Progenitor cell of endocrine pancreas (in vitro differentiated cells): ENCODE data around the gene CPM. TPM values are rescaled to one million over a fixed set of nuclear protein-coding genes. Genes with fewer than 3 reads are reported as not detected.

Experiments
- DNase-seq: peaks from one replicate; pipeline ENCODE4 v3.0.0; 2021; ENCODE audit warnings: low spot score; ENCODE audit not compliant: unreplicated experiment
- H3K27ac Mint-ChIP-seq: 2 replicates; pipeline ENCODE4 v1.8.0; 2021; ENCODE audit warnings: mild to moderate bottlenecking, moderate library complexity, mixed read lengths
- H3K27me3 Mint-ChIP-seq: 2 replicates; pipeline ENCODE4 v1.8.0; 2021; ENCODE audit warnings: mixed read lengths
- H3K36me3 Mint-ChIP-seq: 2 replicates; pipeline ENCODE4 v1.8.0; 2022; ENCODE audit warnings: mixed read lengths; ENCODE audit not compliant: insufficient read depth
- H3K4me1 Mint-ChIP-seq: 2 replicates; pipeline ENCODE4 v1.8.0; 2021; ENCODE audit warnings: low read depth, mixed read lengths
- H3K4me3 Mint-ChIP-seq: 2 replicates; pipeline ENCODE4 v1.8.0; 2021; ENCODE audit warnings: low read depth, mild to moderate bottlenecking, moderate library complexity, mixed read lengths
- H3K9me3 Mint-ChIP-seq: 2 replicates; pipeline ENCODE4 v1.8.0; 2021; ENCODE audit warnings: low read depth, mixed read lengths
- total RNA-seq: library from RNA; stranded (reverse); gene quantifications from 2 replicates; pipeline ENCODE4 v1.2.1, GENCODE V29; 2021
- TF ChIP-seq, protein P1 (sequence below): fragments of 200-600 bp; sonication (generic); IDR thresholded peaks from one replicate; pipeline ENCODE4 v1.5.0; 2021; ENCODE audit warnings: antibody characterized with exemption, mild to moderate bottlenecking; ENCODE audit not compliant: unreplicated experiment

Gene CPM
- total RNA-seq, 1 donor from 2014 or later = 28.0 TPM

DNA sequence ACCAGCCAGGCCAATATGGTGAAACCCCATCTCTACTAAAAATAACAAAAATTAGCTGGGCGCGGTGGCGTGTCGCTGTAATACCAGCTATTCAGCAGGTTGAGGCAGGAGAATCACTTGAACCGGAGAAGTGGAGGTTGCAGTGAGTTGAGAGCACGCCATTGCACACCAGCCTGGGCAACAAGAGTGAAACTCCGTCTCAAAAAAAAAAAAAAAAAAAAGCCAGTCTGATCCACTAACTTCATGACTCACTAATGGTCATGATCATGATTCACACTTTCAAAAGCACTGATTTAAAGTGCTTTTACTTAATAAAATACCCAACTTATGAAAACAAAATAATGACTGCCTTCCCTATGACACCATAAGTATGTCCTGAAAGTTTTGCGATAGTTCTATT lies 38.4 kb upstream of the CPM start:
- no peaks in the 10 kb centered on the region for H3K27me3 Mint-ChIP-seq
- TF ChIP-seq, protein P1, sequence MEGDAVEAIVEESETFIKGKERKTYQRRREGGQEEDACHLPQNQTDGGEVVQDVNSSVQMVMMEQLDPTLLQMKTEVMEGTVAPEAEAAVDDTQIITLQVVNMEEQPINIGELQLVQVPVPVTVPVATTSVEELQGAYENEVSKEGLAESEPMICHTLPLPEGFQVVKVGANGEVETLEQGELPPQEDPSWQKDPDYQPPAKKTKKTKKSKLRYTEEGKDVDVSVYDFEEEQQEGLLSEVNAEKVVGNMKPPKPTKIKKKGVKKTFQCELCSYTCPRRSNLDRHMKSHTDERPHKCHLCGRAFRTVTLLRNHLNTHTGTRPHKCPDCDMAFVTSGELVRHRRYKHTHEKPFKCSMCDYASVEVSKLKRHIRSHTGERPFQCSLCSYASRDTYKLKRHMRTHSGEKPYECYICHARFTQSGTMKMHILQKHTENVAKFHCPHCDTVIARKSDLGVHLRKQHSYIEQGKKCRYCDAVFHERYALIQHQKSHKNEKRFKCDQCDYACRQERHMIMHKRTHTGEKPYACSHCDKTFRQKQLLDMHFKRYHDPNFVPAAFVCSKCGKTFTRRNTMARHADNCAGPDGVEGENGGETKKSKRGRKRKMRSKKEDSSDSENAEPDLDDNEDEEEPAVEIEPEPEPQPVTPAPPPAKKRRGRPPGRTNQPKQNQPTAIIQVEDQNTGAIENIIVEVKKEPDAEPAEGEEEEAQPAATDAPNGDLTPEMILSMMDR = no peak
- H3K9me3 Mint-ChIP-seq = no peaks in the 10 kb centered on the region
- DNase-seq = no peak
- H3K27ac Mint-ChIP-seq = no peak overlapping the region
- no peak overlapping the region for H3K4me3 Mint-ChIP-seq
- no peaks in the 10 kb centered on the region for H3K36me3 Mint-ChIP-seq
- peaks cover 16% of the 10 kb centered on the region for H3K4me1 Mint-ChIP-seq

DNA sequence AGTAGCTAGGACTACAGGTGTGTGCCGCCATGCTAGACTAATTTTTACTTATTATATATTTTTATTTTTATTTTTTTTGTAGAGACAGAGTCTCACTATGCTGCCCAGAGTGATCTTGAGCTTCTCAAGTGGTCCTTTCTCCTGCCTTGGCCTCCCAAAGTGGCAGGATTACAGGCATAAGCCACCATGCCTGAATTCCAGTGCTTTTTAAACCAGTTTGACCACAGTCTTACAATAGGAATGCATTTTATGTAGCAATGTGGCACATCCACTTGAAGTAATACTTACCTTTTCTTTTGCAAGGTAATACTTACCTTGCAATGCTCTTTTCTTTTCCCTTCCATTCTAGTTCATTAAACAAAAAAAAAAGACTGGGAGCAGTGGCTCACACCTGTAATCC lies 38.0 kb upstream of the CPM start:
- H3K9me3 Mint-ChIP-seq = no peaks in the 10 kb centered on the region
- H3K27me3 Mint-ChIP-seq = no peaks in the 10 kb centered on the region
- no peak overlapping the region for H3K27ac Mint-ChIP-seq
- TF ChIP-seq, protein P1 = no peak
- no peak overlapping the region for H3K4me3 Mint-ChIP-seq
- no peak for DNase-seq
- H3K4me1 Mint-ChIP-seq = peaks cover 13% of the 10 kb centered on the region
- no peaks in the 10 kb centered on the region for H3K36me3 Mint-ChIP-seq

DNA sequence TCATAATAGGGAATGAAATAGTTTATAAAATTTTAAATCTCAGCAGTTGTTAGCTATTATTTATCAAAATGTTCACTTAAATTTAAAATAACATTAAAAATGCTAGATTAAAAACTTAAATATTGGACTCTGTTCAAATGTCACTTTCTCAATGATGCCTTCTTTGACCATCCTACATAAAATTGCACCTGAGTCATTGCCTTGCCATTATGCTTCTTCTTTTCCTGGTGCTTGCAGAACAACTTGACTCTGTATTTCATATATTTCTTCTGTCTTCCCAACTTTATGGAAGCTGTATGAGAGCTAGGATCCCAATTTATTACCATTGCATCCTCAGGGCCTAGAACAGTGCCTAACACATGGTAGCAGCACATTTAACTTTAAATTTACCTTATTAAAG lies 37.3 kb upstream of the CPM start:
- H3K36me3 Mint-ChIP-seq = no peaks in the 10 kb centered on the region
- no peaks in the 10 kb centered on the region for H3K9me3 Mint-ChIP-seq
- no peak overlapping the region for H3K27ac Mint-ChIP-seq
- DNase-seq = no peak
- H3K27me3 Mint-ChIP-seq = no peaks in the 10 kb centered on the region
- TF ChIP-seq, protein P1 = no peak
- H3K4me1 Mint-ChIP-seq = peaks cover 8% of the 10 kb centered on the region
- no peak overlapping the region for H3K4me3 Mint-ChIP-seq

DNA sequence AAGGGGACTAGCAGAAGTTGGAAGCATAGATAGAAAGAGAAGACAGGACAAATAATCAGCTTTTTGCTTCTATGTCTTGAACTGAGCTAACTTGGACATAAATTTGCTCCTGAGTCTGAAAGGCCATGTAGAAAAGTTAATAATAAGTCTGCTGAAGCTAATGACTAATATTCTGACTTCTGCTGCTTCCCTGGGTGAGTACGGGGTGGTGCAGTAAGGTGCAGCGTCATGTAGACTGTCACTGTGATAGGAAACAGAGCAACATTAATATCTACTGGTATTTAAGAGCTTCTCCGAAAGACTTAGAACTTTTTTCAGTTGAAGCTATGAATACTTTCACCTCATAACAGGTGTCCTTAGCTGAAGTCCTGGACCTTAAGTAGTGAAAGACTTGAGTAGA lies 34.1 kb upstream of the CPM start:
- no peak for DNase-seq
- TF ChIP-seq, protein P1 = no peak
- H3K9me3 Mint-ChIP-seq = peaks cover 6% of the 10 kb centered on the region
- no peaks in the 10 kb centered on the region for H3K36me3 Mint-ChIP-seq
- no peaks in the 10 kb centered on the region for H3K27me3 Mint-ChIP-seq
- peaks cover 17% of the 10 kb centered on the region for H3K4me1 Mint-ChIP-seq
- no peak overlapping the region for H3K27ac Mint-ChIP-seq
- no peak overlapping the region for H3K4me3 Mint-ChIP-seq

DNA sequence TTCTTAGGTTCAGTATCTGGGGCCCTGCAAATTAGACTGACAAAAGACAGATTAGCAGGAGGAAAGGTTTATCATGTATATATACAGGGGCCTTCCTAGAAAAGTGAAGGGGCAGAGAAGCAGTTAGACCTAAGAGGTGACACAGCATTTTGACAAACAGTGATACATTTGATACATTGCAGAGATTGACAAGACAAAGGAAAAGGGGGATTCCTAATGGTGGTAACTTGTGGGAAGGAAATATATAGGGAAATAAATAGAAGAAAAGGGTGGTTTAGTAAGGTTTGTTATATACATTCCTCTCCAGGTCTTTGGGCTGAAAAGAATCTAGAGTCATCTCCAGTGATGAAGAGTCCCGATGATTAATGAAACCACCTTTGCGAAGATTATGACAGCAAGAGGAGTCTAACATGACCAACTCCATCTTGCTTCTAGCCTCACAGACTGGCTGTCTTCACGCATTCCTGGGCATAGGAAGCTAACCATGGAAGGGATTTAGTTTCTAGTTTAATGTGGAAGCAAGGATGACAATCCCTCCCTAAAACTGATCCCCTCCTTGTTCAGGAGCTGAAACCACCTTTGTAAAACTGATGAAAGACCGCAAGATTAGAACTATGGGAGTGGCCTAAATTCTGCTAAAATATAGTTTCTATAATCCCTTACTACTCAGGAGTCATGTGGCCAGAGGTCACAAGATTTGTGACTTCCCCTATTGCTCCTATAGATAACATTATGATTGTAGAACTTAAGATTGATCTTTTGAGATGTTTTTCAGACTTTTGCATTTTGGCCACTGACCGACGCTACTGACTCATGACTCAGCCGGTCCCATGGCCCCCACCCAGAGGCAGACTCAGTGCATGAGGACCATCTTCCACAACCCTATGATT lies 31.1 kb upstream of the CPM start:
- DNase-seq = no peak
- peaks cover 12% of the 10 kb centered on the region for H3K4me1 Mint-ChIP-seq
- H3K36me3 Mint-ChIP-seq = no peaks in the 10 kb centered on the region
- TF ChIP-seq, protein P1 = no peak
- peaks cover 6% of the 10 kb centered on the region for H3K9me3 Mint-ChIP-seq
- H3K27ac Mint-ChIP-seq = no peak overlapping the region
- no peak overlapping the region for H3K4me3 Mint-ChIP-seq
- no peaks in the 10 kb centered on the region for H3K27me3 Mint-ChIP-seq
